Raji (cell line): ENCODE results near the gene ADTRP.

Source experiments
- POLR2A ChIP-seq: IDR thresholded peaks from 2 replicates; pipeline ENCODE4 v1.6.1; 2011; ENCODE audit warnings: low read depth, low read length, control low read depth; ENCODE audit not compliant: insufficient read depth

ADTRP gene

GRCh38 chr6:11734861-11735613 is 43.6 kb downstream of the ADTRP start:
- TF ChIP-seq POLR2A = no peak

- TF ChIP-seq POLR2A = no peak
These were observed 46.5 kb downstream of the ADTRP start for GRCh38 chr6:11732036-11732631.

- no peak for TF ChIP-seq POLR2A
These were observed 47.2 kb downstream of the ADTRP start for GRCh38 chr6:11731423-11731822.

- TF ChIP-seq POLR2A = no peak
These were observed 48.0 kb downstream of the ADTRP start for GRCh38 chr6:11730641-11731040.

GRCh38 chr6:11729076-11729475 is 49.5 kb downstream of the ADTRP start:
- no peak for TF ChIP-seq POLR2A

GRCh38 chr6:11727998-11728961 is 50.3 kb downstream of the ADTRP start:
- TF ChIP-seq POLR2A = no peak

GRCh38 chr6:11727346-11727997 is 51.1 kb downstream of the ADTRP start:
- TF ChIP-seq POLR2A = no peak

- TF ChIP-seq POLR2A = no peak
These were observed 54.3 kb downstream of the ADTRP start for GRCh38 chr6:11724286-11724685.

GRCh38 chr6:11722805-11723631 is 55.6 kb downstream of the ADTRP start:
- no peak for TF ChIP-seq POLR2A

- TF ChIP-seq POLR2A = no peak
These were observed 56.4 kb downstream of the ADTRP start for GRCh38 chr6:11722220-11722619.

GRCh38 chr6:11718463-11718862 is 60.1 kb downstream of the ADTRP start:
- TF ChIP-seq POLR2A = no peak

GRCh38 chr6:11718031-11718430 is 60.6 kb downstream of the ADTRP start:
- no peak for TF ChIP-seq POLR2A

GRCh38 chr6:11714798-11715285 is 63.8 kb downstream of the ADTRP start:
- no peak for TF ChIP-seq POLR2A
